OCI-LY7 (cell line): Measurements from ENCODE around the gene MGST3. TPM values are rescaled to one million over a fixed set of nuclear protein-coding genes. Genes with fewer than 3 reads are reported as not detected.

Experiments used
- BruUV-seq: library from RNA; stranded (reverse); fragments of 400-500 nt; replicated peaks from 2 replicates; lab custom pipeline; 2021; lab: Mats Ljungman, UMichigan
- CTCF ChIA-PET: fragments of 300-600 bp; sonication (Branson Sonifier 250); formaldehyde crosslinking; loops from one replicate; lab custom pipeline; 2022; ENCODE audit warnings: antibody characterized with exemption; ENCODE audit not compliant: unreplicated experiment; lab: Charles Lee
- POLR2A ChIA-PET: fragments of 300-600 bp; sonication (Branson Sonifier 250); formaldehyde crosslinking; loops from one replicate; lab custom pipeline; 2022; ENCODE audit warnings: antibody characterized with exemption; lab: Charles Lee
- DNase-seq: peaks from one replicate; pipeline ENCODE4 v3.0.0-alpha.2; 2015; ENCODE audit warnings: low spot score
- H2AFZ ChIP-seq: fragments of 200-600 bp; sonication (generic), shearing (Covaris generic); 2 replicates; pipeline ENCODE4 v1.6.1; 2014; ENCODE audit warnings: mild to moderate bottlenecking, antibody characterized with exemption, low read length, moderate library complexity
- H3K27ac ChIP-seq: fragments of 200-600 bp; sonication (generic); 2 replicates; pipeline ENCODE4 v1.5.1; 2014; ENCODE audit warnings: mixed run types, low read depth, mild to moderate bottlenecking, moderate library complexity, low read length, inconsistent platforms; ENCODE audit not compliant: poor library complexity, severe bottlenecking
- H3K36me3 ChIP-seq: fragments of 200-600 bp; sonication (generic); 2 replicates; pipeline ENCODE4 v1.6.1; 2014; ENCODE audit warnings: mild to moderate bottlenecking, antibody characterized with exemption, low read length, moderate library complexity, mixed read lengths; ENCODE audit not compliant: insufficient read depth
- H3K4me1 ChIP-seq: fragments of 200-600 bp; sonication (generic); 2 replicates; pipeline ENCODE4 v1.5.1; 2014; ENCODE audit warnings: mild to moderate bottlenecking, low read length; ENCODE audit not compliant: insufficient read depth, poor library complexity, severe bottlenecking
- H3K4me2 ChIP-seq: fragments of 200-600 bp; sonication (generic); 2 replicates; pipeline ENCODE4 v1.6.1; 2014; ENCODE audit warnings: mild to moderate bottlenecking, low read length
- H3K4me3 ChIP-seq: fragments of 200-600 bp; sonication (generic); 2 replicates; pipeline ENCODE4 v1.5.1; 2014; ENCODE audit warnings: mild to moderate bottlenecking, low read depth, low read length; ENCODE audit not compliant: poor library complexity, severe bottlenecking
- H3K79me2 ChIP-seq: fragments of 200-600 bp; sonication (generic); 2 replicates; pipeline ENCODE4 v1.6.1; 2016; ENCODE audit warnings: low read depth, mild to moderate bottlenecking, low read length, moderate library complexity, mixed read lengths; ENCODE audit not compliant: insufficient read depth
- H3K9me2 ChIP-seq: fragments of 200-600 bp; sonication (generic); 2 replicates; pipeline ENCODE4 v1.6.1; 2016; ENCODE audit warnings: mild to moderate bottlenecking, low read length, mixed read lengths; ENCODE audit not compliant: insufficient read depth
- H3K9me3 ChIP-seq: fragments of 200-600 bp; sonication (generic); 2 replicates; pipeline ENCODE4 v1.6.1; 2014; ENCODE audit warnings: mild to moderate bottlenecking, mixed run types, low read length, mixed read lengths
- H4K20me1 ChIP-seq: fragments of 200-600 bp; sonication (generic); 2 replicates; pipeline ENCODE4 v1.6.1; 2014; ENCODE audit warnings: mild to moderate bottlenecking, antibody characterized with exemption, low read length, moderate library complexity, mixed read lengths; ENCODE audit not compliant: insufficient read depth
- CTCF ChIP-seq: fragments of 200-600 bp; sonication (generic); conservative IDR thresholded peaks from 2 replicates; pipeline ENCODE4 v1.5.1; 2014; ENCODE audit warnings: mild to moderate bottlenecking, antibody characterized with exemption, low read length, moderate library complexity, mixed read lengths
- EZH2phosphoT487 ChIP-seq: fragments of 200-600 bp; sonication (generic); IDR thresholded peaks from 2 replicates; pipeline ENCODE4 v1.6.1; 2018; ENCODE audit warnings: low read depth, borderline replicate concordance, mild to moderate bottlenecking, mixed run types, antibody characterized with exemption, low read length, moderate library complexity, mixed read lengths
- intact Hi-C: fragments of 100-400 bp; cut with micrococcal nuclease; formaldehyde crosslinking; loops from one replicate; pipeline ENCODE4 v1.10.0; 2022; ENCODE audit not compliant: unreplicated experiment
- total RNA-seq, 2 experiments: library from RNA; depleted of rRNA in 1 of 2; stranded (reverse); fragments of >200 nt in 1 of 2; shearing (Covaris generic) in 1 of 2; gene quantifications; 2 replicates each; pipeline ENCODE4 v1.2.3, GENCODE V29; 2014 to 2022

Gene MGST3
- total RNA-seq, 2 experiments from 2014 or later: 115 to 127 TPM

DNA sequence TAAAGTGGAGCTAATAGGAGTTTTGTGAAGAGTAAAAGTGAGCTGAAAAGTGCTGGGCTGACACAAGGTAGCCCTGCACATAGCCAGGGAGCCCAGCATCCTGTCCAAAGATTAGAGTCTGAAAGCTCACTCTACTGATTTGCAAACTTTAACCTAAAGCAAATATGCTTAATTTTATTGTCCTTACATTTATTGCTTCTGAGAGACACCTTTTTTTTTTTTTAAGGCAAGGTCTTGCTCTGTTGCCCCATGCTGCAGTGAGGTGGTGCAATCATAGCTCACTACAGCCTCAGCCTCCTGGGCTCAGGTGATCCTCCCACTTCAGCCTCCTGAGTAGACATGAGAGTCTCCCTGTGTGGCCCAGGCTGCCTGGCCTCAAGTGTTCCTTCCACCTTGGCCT, 16.5 kb downstream of the MGST3 start:
- no TSS peak for BruUV-seq
- CTCF ChIA-PET: interaction anchor here (0.8 kb wide), 1 partner anchor 10 kb away, joined by 3 read pairs; no protein-coding TSS in a partner anchor
- no peak for TF ChIP-seq CTCF
- no peak for TF ChIP-seq EZH2phosphoT487
- POLR2A ChIA-PET: interaction anchor here (0.7 to 1.5 kb wide), 5 partner anchors 11 to 882 kb away, joined by 3 to 5 read pairs (median 4); partner anchors contain the start of gene MGST3
- intact Hi-C loops: no loop called here
- Histone ChIP-seq H4K20me1 (no peaks in the 10 kb centered on the region), H3K4me3 (no peak overlapping the region), H3K9me2 (no peaks in the 10 kb centered on the region), H3K79me2 (peaks cover 9% of the 10 kb centered on the region), H3K4me1 (peaks cover 7% of the 10 kb centered on the region), H2AFZ (no peak overlapping the region), H3K4me2 (no peak overlapping the region), H3K9me3 (no peaks in the 10 kb centered on the region), H3K36me3 (peaks cover 29% of the 10 kb centered on the region), H3K27ac (no peak overlapping the region)
- no peak for DNase-seq

DNA sequence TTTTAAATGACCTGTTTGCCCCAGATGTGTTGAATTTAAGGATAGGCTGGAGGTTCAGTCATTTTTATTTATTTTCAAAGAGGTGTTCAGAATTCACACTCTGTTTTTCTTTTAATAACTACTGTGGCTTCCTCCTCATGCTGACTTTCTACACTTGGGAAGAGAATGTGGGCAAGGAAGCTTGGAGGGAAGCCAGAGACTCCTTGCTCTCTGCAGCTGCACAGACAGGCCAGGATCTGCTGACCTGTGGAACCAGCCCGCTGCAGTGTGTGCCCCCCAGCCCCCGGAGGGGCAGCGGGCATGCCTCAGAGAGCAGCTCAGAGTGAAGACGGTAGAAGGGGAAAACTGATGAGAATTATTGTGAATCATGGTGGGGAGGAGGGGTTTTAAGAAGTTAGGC, 16.9 kb downstream of the MGST3 start:
- POLR2A ChIA-PET: interaction anchor here (0.6 to 1.3 kb wide), 5 partner anchors 11 to 178 kb away, joined by 3 to 5 read pairs (median 4); partner anchors contain the start of gene MGST3

More for the DNA sequence above, 16.9 kb downstream of the MGST3 start:
- Histone ChIP-seq H3K36me3 (peaks cover 32% of the 10 kb centered on the region), H2AFZ (no peak overlapping the region), H3K4me1 (peaks cover 6% of the 10 kb centered on the region), H3K4me2 (no peak overlapping the region), H3K79me2 (peaks cover 5% of the 10 kb centered on the region; the same call in 1 of the 2 replicates), H3K9me2 (no peaks in the 10 kb centered on the region), H3K4me3 (no peak overlapping the region), H3K27ac (no peak overlapping the region), H3K9me3 (no peaks in the 10 kb centered on the region), H4K20me1 (no peaks in the 10 kb centered on the region)
- CTCF ChIA-PET: interaction anchor here (0.8 kb wide), 1 partner anchor 11 kb away, joined by 3 read pairs; no protein-coding TSS in a partner anchor
- TF ChIP-seq CTCF: no peak
- no peak for TF ChIP-seq EZH2phosphoT487
- intact Hi-C loops: no loop called here
- no peak for DNase-seq
- no TSS peak for BruUV-seq
